OCI-LY7 (cell line): ENCODE results near the gene TMEM271. TPM values are rescaled to one million over a fixed set of nuclear protein-coding genes. Genes with fewer than 3 reads are reported as not detected.

Experiments used
- BruUV-seq: library from RNA; stranded (reverse); fragments of 400-500 nt; replicated peaks from 2 replicates; lab custom pipeline; 2021; lab: Mats Ljungman, UMichigan
- CTCF ChIA-PET: fragments of 300-600 bp; sonication (Branson Sonifier 250); formaldehyde crosslinking; loops from one replicate; lab custom pipeline; 2022; ENCODE audit warnings: antibody characterized with exemption; ENCODE audit not compliant: unreplicated experiment; lab: Charles Lee
- POLR2A ChIA-PET: fragments of 300-600 bp; sonication (Branson Sonifier 250); formaldehyde crosslinking; loops from one replicate; lab custom pipeline; 2022; ENCODE audit warnings: antibody characterized with exemption; lab: Charles Lee
- DNase-seq: peaks from one replicate; pipeline ENCODE4 v3.0.0-alpha.2; 2015; ENCODE audit warnings: low spot score
- H2AFZ ChIP-seq: fragments of 200-600 bp; sonication (generic), shearing (Covaris generic); 2 replicates; pipeline ENCODE4 v1.6.1; 2014; ENCODE audit warnings: mild to moderate bottlenecking, antibody characterized with exemption, low read length, moderate library complexity
- H3K27ac ChIP-seq: fragments of 200-600 bp; sonication (generic); 2 replicates; pipeline ENCODE4 v1.5.1; 2014; ENCODE audit warnings: mixed run types, low read depth, mild to moderate bottlenecking, moderate library complexity, low read length, inconsistent platforms; ENCODE audit not compliant: poor library complexity, severe bottlenecking
- H3K36me3 ChIP-seq: fragments of 200-600 bp; sonication (generic); 2 replicates; pipeline ENCODE4 v1.6.1; 2014; ENCODE audit warnings: mild to moderate bottlenecking, antibody characterized with exemption, low read length, moderate library complexity, mixed read lengths; ENCODE audit not compliant: insufficient read depth
- H3K4me1 ChIP-seq: fragments of 200-600 bp; sonication (generic); 2 replicates; pipeline ENCODE4 v1.5.1; 2014; ENCODE audit warnings: mild to moderate bottlenecking, low read length; ENCODE audit not compliant: insufficient read depth, poor library complexity, severe bottlenecking
- H3K4me2 ChIP-seq: fragments of 200-600 bp; sonication (generic); 2 replicates; pipeline ENCODE4 v1.6.1; 2014; ENCODE audit warnings: mild to moderate bottlenecking, low read length
- H3K4me3 ChIP-seq: fragments of 200-600 bp; sonication (generic); 2 replicates; pipeline ENCODE4 v1.5.1; 2014; ENCODE audit warnings: mild to moderate bottlenecking, low read depth, low read length; ENCODE audit not compliant: poor library complexity, severe bottlenecking
- H3K79me2 ChIP-seq: fragments of 200-600 bp; sonication (generic); 2 replicates; pipeline ENCODE4 v1.6.1; 2016; ENCODE audit warnings: low read depth, mild to moderate bottlenecking, low read length, moderate library complexity, mixed read lengths; ENCODE audit not compliant: insufficient read depth
- H3K9me2 ChIP-seq: fragments of 200-600 bp; sonication (generic); 2 replicates; pipeline ENCODE4 v1.6.1; 2016; ENCODE audit warnings: mild to moderate bottlenecking, low read length, mixed read lengths; ENCODE audit not compliant: insufficient read depth
- H3K9me3 ChIP-seq: fragments of 200-600 bp; sonication (generic); 2 replicates; pipeline ENCODE4 v1.6.1; 2014; ENCODE audit warnings: mild to moderate bottlenecking, mixed run types, low read length, mixed read lengths
- H4K20me1 ChIP-seq: fragments of 200-600 bp; sonication (generic); 2 replicates; pipeline ENCODE4 v1.6.1; 2014; ENCODE audit warnings: mild to moderate bottlenecking, antibody characterized with exemption, low read length, moderate library complexity, mixed read lengths; ENCODE audit not compliant: insufficient read depth
- CTCF ChIP-seq: fragments of 200-600 bp; sonication (generic); conservative IDR thresholded peaks from 2 replicates; pipeline ENCODE4 v1.5.1; 2014; ENCODE audit warnings: mild to moderate bottlenecking, antibody characterized with exemption, low read length, moderate library complexity, mixed read lengths
- EZH2phosphoT487 ChIP-seq: fragments of 200-600 bp; sonication (generic); IDR thresholded peaks from 2 replicates; pipeline ENCODE4 v1.6.1; 2018; ENCODE audit warnings: low read depth, borderline replicate concordance, mild to moderate bottlenecking, mixed run types, antibody characterized with exemption, low read length, moderate library complexity, mixed read lengths
- intact Hi-C: fragments of 100-400 bp; cut with micrococcal nuclease; formaldehyde crosslinking; loops from one replicate; pipeline ENCODE4 v1.10.0; 2022; ENCODE audit not compliant: unreplicated experiment
- total RNA-seq, 2 experiments: library from RNA; depleted of rRNA in 1 of 2; stranded (reverse); fragments of >200 nt in 1 of 2; shearing (Covaris generic) in 1 of 2; gene quantifications; 2 replicates each; pipeline ENCODE4 v1.2.3, GENCODE V29; 2014 to 2022

The TMEM271 gene
- total RNA-seq, 2 experiments from 2014 or later: not detected

- no peak for DNase-seq
- intact Hi-C loops: no loop called here
Observed at GRCh38 chr4:609400-610050, 33.4 kb upstream of the TMEM271 start.

GRCh38 chr4:608236-608635, 32.1 kb upstream of the TMEM271 start:
- no peaks in the 10 kb centered on the region for H3K9me2 ChIP-seq
- ChIA-PET POLR2A (no interaction called here), CTCF (no interaction called here)
- BruUV-seq: no TSS peak
- no peak for DNase-seq
- no peaks in the 10 kb centered on the region for H3K9me3 ChIP-seq
- no peak overlapping the region for H3K4me2 ChIP-seq
- TF ChIP-seq EZH2phosphoT487 (no peak), CTCF (no peak)
- no peaks in the 10 kb centered on the region for H3K36me3 ChIP-seq
- H3K4me3 ChIP-seq: no peak overlapping the region
- no peaks in the 10 kb centered on the region for H4K20me1 ChIP-seq
- H3K4me1 ChIP-seq: no peaks in the 10 kb centered on the region
- H3K27ac ChIP-seq: no peak overlapping the region
- H2AFZ ChIP-seq: no peak overlapping the region
- no peaks in the 10 kb centered on the region for H3K79me2 ChIP-seq
- intact Hi-C loops: no loop called here

More at GRCh38 chr4:609400-610050, 33.4 kb upstream of the TMEM271 start:
- H3K36me3 ChIP-seq: no peaks in the 10 kb centered on the region
- H3K9me2 ChIP-seq: no peaks in the 10 kb centered on the region
- TF ChIP-seq EZH2phosphoT487: no peak
- no peaks in the 10 kb centered on the region for H3K9me3 ChIP-seq
- H3K27ac ChIP-seq: no peak overlapping the region
- CTCF ChIA-PET: no interaction called here
- POLR2A ChIA-PET: no interaction called here
- no peaks in the 10 kb centered on the region for H3K4me1 ChIP-seq
- no peak overlapping the region for H3K4me3 ChIP-seq
- H2AFZ ChIP-seq: no peak overlapping the region
- H4K20me1 ChIP-seq: no peaks in the 10 kb centered on the region
- no peak overlapping the region for H3K4me2 ChIP-seq
- no TSS peak for BruUV-seq
- H3K79me2 ChIP-seq: no peaks in the 10 kb centered on the region

- intact Hi-C loops: no loop called here
- Histone ChIP-seq H3K9me3 (no peaks in the 10 kb centered on the region), H3K27ac (no peak overlapping the region), H3K79me2 (no peaks in the 10 kb centered on the region), H3K9me2 (no peaks in the 10 kb centered on the region), H3K4me2 (no peak overlapping the region), H3K36me3 (no peaks in the 10 kb centered on the region), H4K20me1 (no peaks in the 10 kb centered on the region), H3K4me1 (no peaks in the 10 kb centered on the region), H3K4me3 (no peak overlapping the region), H2AFZ (no peak overlapping the region)
- POLR2A ChIA-PET: no interaction called here
- no peak for DNase-seq
- TF ChIP-seq CTCF: no peak
- TF ChIP-seq EZH2phosphoT487: no peak
- BruUV-seq: no TSS peak
- CTCF ChIA-PET: no interaction called here
Observed at GRCh38 chr4:605702-606425, 29.8 kb upstream of the TMEM271 start.
